GM21786 (cell line): Measurements from ENCODE around the gene CST4.
A peak's percentile ranks its signal among the peaks of the same experiment; 100 is the strongest.
"Not testable (repeated sequence)": the region's sequence is repeated elsewhere in the genome, so short reads cannot be mapped to it uniquely, and the experiment has no call there.

Experiments
- ATAC-seq: cut with Tn5 transposase; IDR thresholded peaks from one replicate; pipeline ENCODE4 v1.9.1; 2021; ENCODE audit not compliant: unreplicated experiment

The CST4 gene

GRCh38 chr20:23690581-23690980 lies 1.7 kb upstream of the CST4 start:
- no peak for ATAC-seq

- ATAC-seq: no peak
Measured at GRCh38 chr20:23689399-23689690, 507 bp upstream of the CST4 start.

- no peak for ATAC-seq
Measured at GRCh38 chr20:23687986-23688385, 852 bp downstream of the CST4 start.

- no peak for ATAC-seq
Measured at GRCh38 chr20:23686046-23686750, 2.6 kb downstream of the CST4 start.

- ATAC-seq: not testable (repeated sequence)
Measured at GRCh38 chr20:23685529-23685896, 3.3 kb downstream of the CST4 start.

GRCh38 chr20:23684261-23684660 lies 4.6 kb downstream of the CST4 start:
- ATAC-seq: no peak

GRCh38 chr20:23683807-23684206 lies 5.0 kb downstream of the CST4 start:
- no peak for ATAC-seq

DNA sequence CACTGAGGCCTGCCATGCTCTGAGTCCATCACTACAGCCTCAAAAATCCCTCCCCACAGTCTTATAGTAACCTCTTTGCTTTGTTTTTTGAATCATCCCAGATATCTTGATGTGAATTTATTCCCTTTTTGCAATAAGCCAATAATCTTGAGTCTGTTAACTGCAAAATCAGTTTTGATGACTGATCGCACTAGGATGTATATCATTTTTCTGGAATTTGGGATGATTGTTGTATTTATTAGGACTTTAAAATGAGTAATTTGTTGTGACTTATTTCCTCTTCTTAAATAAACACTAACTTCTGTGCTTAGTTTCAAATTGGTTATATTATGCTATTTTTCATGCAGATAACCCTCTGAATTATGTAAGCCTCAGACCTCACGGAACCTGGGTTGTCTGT lies 5.6 kb downstream of the CST4 start:
- no peak for ATAC-seq

GRCh38 chr20:23680146-23680545 lies 8.7 kb downstream of the CST4 start:
- no peak for ATAC-seq

GRCh38 chr20:23679133-23680092 lies 9.4 kb downstream of the CST4 start:
- no peak for ATAC-seq

- ATAC-seq: no peak
Measured at GRCh38 chr20:23673209-23673608, 15.6 kb downstream of the CST4 start.

- no peak for ATAC-seq
Measured at GRCh38 chr20:23672158-23672557, 16.7 kb downstream of the CST4 start.

GRCh38 chr20:23671479-23671878 lies 17.4 kb downstream of the CST4 start:
- ATAC-seq: no peak

GRCh38 chr20:23670361-23670760 lies 18.5 kb downstream of the CST4 start:
- no peak for ATAC-seq

DNA sequence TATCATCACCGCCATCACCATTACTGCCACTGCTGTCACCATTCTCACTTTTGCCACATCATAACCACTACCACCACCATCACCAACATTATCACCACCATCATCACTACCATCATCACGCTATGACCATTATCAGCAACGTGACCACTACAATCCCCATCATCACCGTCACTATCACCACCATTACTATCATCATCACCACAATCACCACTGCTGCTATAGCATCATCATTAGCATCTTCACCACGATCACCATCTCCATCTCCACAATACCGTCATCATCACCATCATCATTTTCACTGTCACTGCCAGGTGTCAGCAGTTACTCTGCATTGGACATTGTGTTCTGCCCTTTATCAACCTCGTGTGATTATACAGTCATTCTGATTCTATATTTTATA lies 19.0 kb downstream of the CST4 start:
- no peak for ATAC-seq

DNA sequence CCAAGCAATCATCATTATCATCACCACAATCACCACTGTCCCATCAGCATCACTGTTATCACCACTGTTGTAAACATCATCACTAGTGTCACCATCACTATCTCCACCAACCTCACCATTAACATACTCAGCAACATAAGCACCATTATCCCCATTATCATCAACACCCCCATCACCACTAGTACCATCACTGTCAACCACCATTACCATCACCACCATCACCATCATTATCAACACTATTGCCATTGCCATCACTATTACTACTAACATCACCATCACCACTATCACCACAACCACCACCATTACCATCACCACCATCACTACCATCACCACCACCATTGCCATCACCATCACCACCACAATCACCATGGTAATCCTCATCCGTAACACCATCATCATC lies 19.5 kb downstream of the CST4 start:
- no peak for ATAC-seq

GRCh38 chr20:23668477-23668951 lies 20.3 kb downstream of the CST4 start:
- ATAC-seq: peak; percentile 83

- no peak for ATAC-seq
Measured at GRCh38 chr20:23667666-23668065, 21.2 kb downstream of the CST4 start.

- ATAC-seq: no peak
Measured at GRCh38 chr20:23666698-23667097, 22.1 kb downstream of the CST4 start.

- ATAC-seq: no peak
Measured at GRCh38 chr20:23666189-23666588, 22.6 kb downstream of the CST4 start.

DNA sequence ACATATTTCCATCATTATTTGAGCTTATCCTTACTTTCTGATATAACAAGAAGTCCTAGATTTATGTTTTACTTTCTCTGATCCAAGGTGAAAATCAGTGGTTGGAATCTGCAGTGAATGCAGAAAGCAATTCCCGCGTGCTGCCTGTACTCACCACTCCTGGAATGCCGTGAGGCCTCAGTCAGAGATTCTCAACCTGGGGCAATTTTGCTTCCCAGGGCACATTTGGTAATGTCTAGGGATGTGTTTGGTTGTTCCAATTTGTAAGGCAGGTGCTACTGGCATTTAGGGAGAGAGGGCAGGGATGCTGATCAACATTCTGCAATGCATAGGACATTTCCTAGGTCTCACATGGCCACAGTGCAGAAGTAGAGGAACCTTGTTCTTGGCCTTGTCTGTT lies 23.9 kb downstream of the CST4 start:
- ATAC-seq: no peak

- not testable (repeated sequence) for ATAC-seq
Measured at GRCh38 chr20:23664046-23664445, 24.8 kb downstream of the CST4 start.
